MCF 10A (cell line): ENCODE results near the gene DPCD. TPM values are rescaled to one million over a fixed set of nuclear protein-coding genes. Genes with fewer than 3 reads are reported as not detected.

ENCODE experiments used
- BruUV-seq: library from RNA; stranded (reverse); fragments of 400-500 nt; replicated peaks from 2 replicates; lab custom pipeline; 2021; lab: Mats Ljungman, UMichigan
- CTCF ChIA-PET: fragments of 300-600 bp; sonication (Branson Sonifier 250); formaldehyde crosslinking; extraction: SDS; loops from one replicate; lab custom pipeline; 2021; ENCODE audit warnings: antibody characterized with exemption, inconsistent platforms; lab: Yijun Ruan, JAX
- POLR2A ChIA-PET: fragments of 300-600, 350-650 bp; sonication (Branson Sonifier 250); formaldehyde crosslinking; extraction: SDS; loops from one replicate; lab custom pipeline; 2020; ENCODE audit warnings: antibody characterized with exemption, inconsistent platforms; lab: Yijun Ruan, JAX
- DNase-seq: peaks from one replicate; pipeline ENCODE4 v3.0.0-alpha.2; 2018; ENCODE audit not compliant: unreplicated experiment
- H3K27ac Mint-ChIP-seq: one replicate; pipeline ENCODE4 v1.8.0; 2022; ENCODE audit warnings: mild to moderate bottlenecking, low read depth, mixed read lengths; ENCODE audit not compliant: unreplicated experiment
- H3K27me3 Mint-ChIP-seq: one replicate; pipeline ENCODE4 v1.8.0; 2022; ENCODE audit warnings: mixed read lengths; ENCODE audit not compliant: insufficient read depth, unreplicated experiment
- H3K36me3 Mint-ChIP-seq: one replicate; pipeline ENCODE4 v1.8.0; 2022; ENCODE audit warnings: mild to moderate bottlenecking, moderate library complexity, mixed read lengths; ENCODE audit not compliant: insufficient read depth, unreplicated experiment
- H3K4me1 Mint-ChIP-seq: one replicate; pipeline ENCODE4 v1.8.0; 2022; ENCODE audit warnings: mixed read lengths; ENCODE audit not compliant: insufficient read depth, unreplicated experiment
- H3K4me3 Mint-ChIP-seq: one replicate; pipeline ENCODE4 v1.8.0; 2022; ENCODE audit warnings: mild to moderate bottlenecking, moderate library complexity, mixed read lengths; ENCODE audit not compliant: unreplicated experiment
- H3K9me3 Mint-ChIP-seq: one replicate; pipeline ENCODE4 v1.8.0; 2022; ENCODE audit warnings: mixed read lengths; ENCODE audit not compliant: unreplicated experiment
- intact Hi-C: fragments of 100-400 bp; cut with micrococcal nuclease; formaldehyde crosslinking; loops from 2 replicates; pipeline ENCODE4 v1.14.1; 2022
- total RNA-seq: library from RNA; stranded (reverse); gene quantifications from 2 replicates; pipeline ENCODE4 v1.2.3, GENCODE V29; 2022
- TF ChIP-seq, protein P1 (sequence below): fragments of 200-600 bp; IDR thresholded peaks from one replicate; pipeline ENCODE4 v1.8.0; 2022; ENCODE audit warnings: antibody characterized with exemption, mild to moderate bottlenecking; ENCODE audit not compliant: unreplicated experiment

DPCD gene
- total RNA-seq, 1 experiment from 2014 or later = 24.2 TPM

DNA sequence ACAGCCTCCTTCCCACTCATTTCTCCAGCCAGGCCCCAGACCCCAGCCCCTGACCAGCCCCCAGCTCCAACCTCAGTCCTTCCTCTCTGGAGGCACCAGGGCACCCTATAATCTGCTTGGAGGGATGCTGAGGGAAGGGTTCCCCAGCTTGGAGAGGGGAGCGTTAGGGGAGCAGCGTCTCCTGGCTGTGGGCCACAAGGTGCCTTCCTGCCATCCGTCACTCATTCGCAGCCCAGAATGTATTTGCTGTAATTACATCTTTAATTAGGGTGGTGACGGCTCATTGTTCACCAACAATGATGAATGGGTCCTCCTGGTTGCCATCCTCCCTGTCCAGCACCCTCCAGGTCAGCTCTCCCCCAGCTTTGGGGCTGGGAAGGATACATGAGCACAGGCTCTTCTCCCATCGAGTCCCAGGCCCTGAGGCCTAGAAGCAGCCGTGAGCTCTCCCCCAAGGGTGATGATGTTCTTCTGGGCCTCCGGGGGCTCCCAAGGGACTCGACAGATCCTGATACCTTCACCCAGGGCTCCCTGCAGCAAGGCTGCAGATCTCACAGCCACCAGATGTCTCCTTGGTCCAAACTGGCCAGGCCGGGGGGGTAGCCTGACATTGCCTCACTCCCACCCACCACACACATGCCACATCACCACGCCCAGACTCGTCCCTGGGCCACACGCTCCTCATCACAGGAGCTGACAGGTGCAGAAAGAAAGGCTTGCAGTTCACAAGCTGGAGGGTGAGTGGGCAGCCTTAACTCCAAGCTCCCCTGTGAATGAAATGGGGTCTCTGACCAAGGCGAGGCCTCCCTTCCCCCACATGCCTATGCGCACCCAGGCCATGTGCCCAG, 26.8 kb upstream of the DPCD start:
- H3K4me3 Mint-ChIP-seq = no peak overlapping the region
- TF ChIP-seq, protein P1, sequence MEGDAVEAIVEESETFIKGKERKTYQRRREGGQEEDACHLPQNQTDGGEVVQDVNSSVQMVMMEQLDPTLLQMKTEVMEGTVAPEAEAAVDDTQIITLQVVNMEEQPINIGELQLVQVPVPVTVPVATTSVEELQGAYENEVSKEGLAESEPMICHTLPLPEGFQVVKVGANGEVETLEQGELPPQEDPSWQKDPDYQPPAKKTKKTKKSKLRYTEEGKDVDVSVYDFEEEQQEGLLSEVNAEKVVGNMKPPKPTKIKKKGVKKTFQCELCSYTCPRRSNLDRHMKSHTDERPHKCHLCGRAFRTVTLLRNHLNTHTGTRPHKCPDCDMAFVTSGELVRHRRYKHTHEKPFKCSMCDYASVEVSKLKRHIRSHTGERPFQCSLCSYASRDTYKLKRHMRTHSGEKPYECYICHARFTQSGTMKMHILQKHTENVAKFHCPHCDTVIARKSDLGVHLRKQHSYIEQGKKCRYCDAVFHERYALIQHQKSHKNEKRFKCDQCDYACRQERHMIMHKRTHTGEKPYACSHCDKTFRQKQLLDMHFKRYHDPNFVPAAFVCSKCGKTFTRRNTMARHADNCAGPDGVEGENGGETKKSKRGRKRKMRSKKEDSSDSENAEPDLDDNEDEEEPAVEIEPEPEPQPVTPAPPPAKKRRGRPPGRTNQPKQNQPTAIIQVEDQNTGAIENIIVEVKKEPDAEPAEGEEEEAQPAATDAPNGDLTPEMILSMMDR = no peak
- H3K27ac Mint-ChIP-seq = no peak overlapping the region
- no peak for DNase-seq
- ChIA-PET CTCF (interaction anchor here (0.5 to 3.5 kb wide), 8 partner anchors 8 to 570 kb away, joined by 3 to 17 read pairs (median 3); no protein-coding TSS in a partner anchor), POLR2A (interaction anchor here (0.6 kb wide), 1 partner anchor 367 kb away, joined by 3 read pairs; no protein-coding TSS in a partner anchor)
- no peaks in the 10 kb centered on the region for H3K9me3 Mint-ChIP-seq
- H3K27me3 Mint-ChIP-seq = peaks cover 15% of the 10 kb centered on the region
- intact Hi-C loops = no loop called here
- BruUV-seq = no TSS peak
- H3K36me3 Mint-ChIP-seq = peaks cover 11% of the 10 kb centered on the region
- peaks cover 11% of the 10 kb centered on the region for H3K4me1 Mint-ChIP-seq

DNA sequence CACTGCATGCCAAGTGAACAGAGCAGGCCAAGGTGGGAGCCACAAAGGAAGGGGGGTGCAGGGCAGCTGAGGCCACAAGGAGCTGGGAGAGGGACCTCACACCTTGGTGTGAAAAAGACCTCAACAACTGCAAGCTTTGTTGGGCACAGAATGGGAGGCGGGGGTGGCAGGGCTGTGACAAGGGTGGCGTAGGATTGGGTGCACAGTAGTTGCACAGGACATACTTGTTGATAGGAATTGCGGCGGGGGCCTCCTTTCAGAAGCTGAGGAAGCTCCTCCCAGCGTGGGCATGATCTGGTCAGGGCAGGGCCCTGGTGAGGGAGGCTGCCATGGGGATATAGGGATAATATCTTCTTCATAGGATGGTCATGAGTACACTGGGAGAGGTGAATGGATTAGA, 25.9 kb upstream of the DPCD start:
- BruUV-seq = no TSS peak
- Mint-ChIP-seq H3K9me3 (no peaks in the 10 kb centered on the region), H3K36me3 (peaks cover 11% of the 10 kb centered on the region), H3K27me3 (peaks cover 19% of the 10 kb centered on the region), H3K4me3 (no peak overlapping the region), H3K27ac (no peak overlapping the region), H3K4me1 (peaks cover 11% of the 10 kb centered on the region)
- ChIA-PET POLR2A (interaction anchor here (0.6 kb wide), 1 partner anchor 368 kb away, joined by 3 read pairs; no protein-coding TSS in a partner anchor), CTCF (interaction anchor here (0.6 to 3.5 kb wide), 4 partner anchors 7 to 348 kb away, joined by 3 to 17 read pairs (median 8); no protein-coding TSS in a partner anchor)
- TF ChIP-seq, protein P1 = no peak
- DNase-seq = no peak
- intact Hi-C loops = no loop called here

DNA sequence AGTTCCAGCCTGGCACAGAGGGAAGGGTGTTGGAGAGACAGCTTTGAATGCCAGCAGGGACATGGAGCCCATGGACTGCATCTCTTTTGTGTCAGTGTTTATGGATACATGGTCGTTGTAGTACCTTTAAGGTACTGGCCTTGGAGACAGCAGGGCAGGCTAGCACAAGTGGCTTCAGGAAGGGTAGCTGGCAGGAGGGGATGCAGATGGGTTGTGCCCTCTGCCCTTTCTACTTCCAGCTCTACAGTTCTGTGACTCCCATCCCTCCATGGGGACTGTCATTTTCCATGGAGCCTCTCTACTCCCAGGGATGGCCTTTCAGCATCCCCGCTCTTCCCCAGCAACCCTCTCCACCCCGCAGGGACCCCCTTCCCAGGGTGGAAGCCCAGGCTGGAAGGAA, 25.1 kb upstream of the DPCD start:
- ChIA-PET POLR2A (no interaction called here), CTCF (interaction anchor here (3.5 kb wide), 1 partner anchor 349 kb away, joined by 17 read pairs; no protein-coding TSS in a partner anchor)
- Mint-ChIP-seq H3K4me3 (no peak overlapping the region), H3K36me3 (peaks cover 11% of the 10 kb centered on the region), H3K4me1 (peaks cover 6% of the 10 kb centered on the region), H3K27ac (no peak overlapping the region), H3K27me3 (peaks cover 19% of the 10 kb centered on the region), H3K9me3 (no peaks in the 10 kb centered on the region)
- intact Hi-C loops = no loop called here
- TF ChIP-seq, protein P1 = no peak
- no TSS peak for BruUV-seq
- no peak for DNase-seq

DNA sequence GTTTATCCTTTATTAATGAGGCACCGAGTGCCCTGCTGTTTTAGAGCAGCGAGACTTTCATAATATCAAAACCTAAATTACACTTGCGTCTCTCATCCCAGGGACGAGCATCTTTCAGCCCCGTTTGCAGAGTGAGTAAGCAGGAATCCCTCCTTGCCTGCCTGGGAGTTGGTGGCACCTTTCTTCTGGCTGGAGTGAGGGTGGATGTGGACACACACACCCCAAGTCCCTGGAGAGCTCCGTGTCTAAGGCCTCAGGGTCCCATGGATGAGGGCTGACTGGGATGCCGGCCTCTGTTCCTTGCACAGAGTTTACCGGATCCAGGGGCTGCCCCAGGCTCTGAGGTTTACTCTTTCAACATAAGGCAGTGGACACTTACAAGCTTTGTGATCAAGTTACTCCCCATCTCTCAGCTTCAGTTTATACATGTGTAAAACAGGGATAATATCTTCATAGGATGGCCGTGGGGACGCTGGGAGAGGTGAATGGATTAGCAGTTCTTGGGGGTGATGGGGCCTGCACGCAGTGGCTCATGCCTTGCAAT, 24.6 kb upstream of the DPCD start:
- Mint-ChIP-seq H3K27me3 (peaks cover 19% of the 10 kb centered on the region), H3K36me3 (peaks cover 11% of the 10 kb centered on the region), H3K9me3 (no peaks in the 10 kb centered on the region), H3K27ac (no peak overlapping the region), H3K4me3 (no peak overlapping the region), H3K4me1 (peaks cover under 1% of the 10 kb centered on the region)
- BruUV-seq = no TSS peak
- DNase-seq = no peak
- TF ChIP-seq, protein P1 = no peak
- POLR2A ChIA-PET = no interaction called here
- CTCF ChIA-PET = interaction anchor here (0.6 to 3.5 kb wide), 2 partner anchors 97 to 349 kb away, joined by 5 to 17 read pairs; no protein-coding TSS in a partner anchor
- intact Hi-C loops = no loop called here
